HCT116 (cell line): Measurements from ENCODE around the gene SUGCT.

Experiments used
- CEBPB ChIP-seq: IDR thresholded peaks from 2 replicates; pipeline ENCODE4 v1.6.1; 2012; ENCODE audit warnings: low read depth
- CTCF ChIP-seq, 3 experiments: fragments of 200-600 bp in 1 of 3; sonication (generic) in 1 of 3; IDR thresholded peaks in 2 of 3; conservative IDR thresholded peaks in 1 of 3; 2 replicates each; pipeline ENCODE4 v1.5.1; 2012 to 2017; ENCODE audit warnings: low read depth in 2 of 3, low read length in 2 of 3, antibody characterized with exemption in 1 of 3, borderline replicate concordance in 1 of 3, control low read depth in 1 of 3, mild to moderate bottlenecking in 1 of 3, mixed read lengths in 1 of 3, mixed run types in 1 of 3, moderate library complexity in 1 of 3; ENCODE audit not compliant: insufficient read depth in 1 of 3
- EGR1 ChIP-seq: IDR thresholded peaks from 2 replicates; pipeline ENCODE4 v1.6.1; 2012; ENCODE audit warnings: low read depth
- EZH2 ChIP-seq: fragments of 200-600 bp; sonication (generic); IDR thresholded peaks from 2 replicates; pipeline ENCODE4 v1.6.1; 2017; ENCODE audit warnings: antibody characterized with exemption, mixed run types
- JUND ChIP-seq: IDR thresholded peaks from 2 replicates; pipeline ENCODE4 v1.6.1; 2012
- POLR2A ChIP-seq: IDR thresholded peaks from 2 replicates; pipeline ENCODE4 v1.7.0; 2011; ENCODE audit warnings: borderline replicate concordance; ENCODE audit not compliant: insufficient read depth, insufficient read length; ENCODE audit errors: extremely low read depth
- SP1 ChIP-seq: IDR thresholded peaks from 2 replicates; pipeline ENCODE4 v1.6.1; 2012; ENCODE audit warnings: low read depth
- SRF ChIP-seq: IDR thresholded peaks from 2 replicates; pipeline ENCODE4 v1.6.1; 2012; ENCODE audit warnings: low read depth
- TCF7L2 ChIP-seq: IDR thresholded peaks from 2 replicates; pipeline ENCODE4 v1.7.0; 2011; ENCODE audit warnings: borderline replicate concordance, inconsistent platforms; ENCODE audit not compliant: insufficient read depth, insufficient read length; ENCODE audit errors: extremely low read depth
- YY1 ChIP-seq: IDR thresholded peaks from 2 replicates; pipeline ENCODE4 v1.6.1; 2011; ENCODE audit warnings: low read length, low read depth, moderate library complexity, mild to moderate bottlenecking; ENCODE audit not compliant: insufficient replicate concordance; ENCODE audit errors: extremely low read depth
- TF ChIP-seq, protein P1 (sequence below): IDR thresholded peaks from 2 replicates; pipeline ENCODE4 v1.6.1; 2012
- TF ChIP-seq, protein P2 (sequence below): IDR thresholded peaks from 2 replicates; pipeline ENCODE4 v1.6.1; 2012

- TF ChIP-seq CTCF (IDR thresholded peaks at IDR 0.05 in 2 of 3, conservative IDR thresholded peaks at IDR 0.05 in 1 of 3; ENCODE audit: borderline replicate concordance in 1 of 3, insufficient read depth in 1 of 3, low read depth in 2 of 3, low read length in 2 of 3) (no peak), POLR2A (no peak), EGR1 (no peak), SRF (no peak), TCF7L2 (no peak), CEBPB (no peak), EZH2 (no peak), JUND (no peak), SP1 (no peak), YY1 (no peak)
- TF ChIP-seq, protein P1, sequence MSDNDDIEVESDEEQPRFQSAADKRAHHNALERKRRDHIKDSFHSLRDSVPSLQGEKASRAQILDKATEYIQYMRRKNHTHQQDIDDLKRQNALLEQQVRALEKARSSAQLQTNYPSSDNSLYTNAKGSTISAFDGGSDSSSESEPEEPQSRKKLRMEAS = no peak
- TF ChIP-seq, protein P2, sequence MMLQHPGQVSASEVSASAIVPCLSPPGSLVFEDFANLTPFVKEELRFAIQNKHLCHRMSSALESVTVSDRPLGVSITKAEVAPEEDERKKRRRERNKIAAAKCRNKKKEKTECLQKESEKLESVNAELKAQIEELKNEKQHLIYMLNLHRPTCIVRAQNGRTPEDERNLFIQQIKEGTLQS = no peak
Measured at GRCh38 chr7:40221836-40222235, 87.0 kb downstream of the SUGCT start.
